Neural cell (in vitro differentiated cells): Measurements from ENCODE around the gene NSA2. TPM values are rescaled to one million over a fixed set of nuclear protein-coding genes. Genes with fewer than 3 reads are reported as not detected.

Experiments used
- H2AFZ ChIP-seq: fragments of 200-600, 300-800 bp; sonication (generic), shearing (Covaris generic); 2 replicates; pipeline ENCODE4 v1.6.0; 2014; ENCODE audit warnings: low read depth, mild to moderate bottlenecking, antibody characterized with exemption, low read length, moderate library complexity
- H3F3A ChIP-seq: fragments of 200-600 bp; shearing (Covaris generic); 2 replicates; pipeline ENCODE4 v1.6.1; 2016; ENCODE audit warnings: mild to moderate bottlenecking, moderate library complexity, mixed read lengths, antibody characterized with exemption, low read length; ENCODE audit not compliant: insufficient read depth, poor library complexity, severe bottlenecking
- H3K27ac ChIP-seq: fragments of 200-600, 300-800 bp; sonication (generic), shearing (Covaris generic); 2 replicates; pipeline ENCODE4 v1.5.1; 2014; ENCODE audit warnings: mild to moderate bottlenecking, low read length, moderate library complexity
- H3K27me3 ChIP-seq: fragments of 300-800, 200-600 bp; sonication (generic), shearing (Covaris generic); 2 replicates; pipeline ENCODE4 v1.6.0; 2014; ENCODE audit warnings: mild to moderate bottlenecking, low read depth, low read length, moderate library complexity; ENCODE audit not compliant: insufficient read depth
- H3K36me3 ChIP-seq: fragments of 300-800, 200-600 bp; sonication (generic), shearing (Covaris generic); 2 replicates; pipeline ENCODE4 v1.5.1; 2014; ENCODE audit warnings: mild to moderate bottlenecking, antibody characterized with exemption, low read length, moderate library complexity; ENCODE audit not compliant: insufficient read depth
- H3K4me2 ChIP-seq: fragments of 300-800, 200-600 bp; sonication (generic), shearing (Covaris generic); 2 replicates; pipeline ENCODE4 v1.6.0; 2014; ENCODE audit warnings: mild to moderate bottlenecking, low read length
- H3K4me3 ChIP-seq: fragments of 300-800, 200-600 bp; sonication (generic), shearing (Covaris generic); 2 replicates; pipeline ENCODE4 v1.5.1; 2014; ENCODE audit warnings: mild to moderate bottlenecking, low read length, moderate library complexity
- H3K79me2 ChIP-seq: fragments of 200-600 bp; shearing (Covaris generic); replicated peaks from 2 replicates; pipeline ENCODE4 v1.6.0; 2014; ENCODE audit warnings: mild to moderate bottlenecking, low read length, moderate library complexity; ENCODE audit not compliant: insufficient read depth
- H3K9ac ChIP-seq: fragments of 300-800, 200-600 bp; sonication (generic), shearing (Covaris generic); 2 replicates; pipeline ENCODE4 v1.6.1; 2016; ENCODE audit warnings: mild to moderate bottlenecking, low read length, mixed read lengths
- H3K9me2 ChIP-seq: fragments of 200-600 bp; shearing (Covaris generic); 2 replicates; pipeline ENCODE4 v1.6.1; 2016; ENCODE audit warnings: mild to moderate bottlenecking, low read length, mixed read lengths; ENCODE audit not compliant: insufficient read depth
- H3K9me3 ChIP-seq: fragments of 200-600, 300-800 bp; sonication (generic), shearing (Covaris generic); 2 replicates; pipeline ENCODE4 v1.6.1; 2016; ENCODE audit warnings: mild to moderate bottlenecking, mixed run types, low read length, moderate library complexity, mixed read lengths
- H4K20me1 ChIP-seq: fragments of 200-600 bp; shearing (Covaris generic); 2 replicates; pipeline ENCODE4 v1.6.1; 2016; ENCODE audit warnings: mild to moderate bottlenecking, mixed run types; ENCODE audit not compliant: insufficient read depth
- EP300 ChIP-seq: fragments of 450-650 bp; conservative IDR thresholded peaks from 2 replicates; pipeline ENCODE4 v1.6.1; 2014; ENCODE audit warnings: antibody characterized with exemption, mild to moderate bottlenecking, moderate library complexity; ENCODE audit not compliant: poor library complexity, severe bottlenecking
- EZH2 ChIP-seq: fragments of 200-600, 300-800 bp; shearing (Covaris generic), sonication (generic); IDR thresholded peaks from 2 replicates; pipeline ENCODE4 v1.6.1; 2014; ENCODE audit warnings: antibody characterized with exemption, low read length, borderline replicate concordance, mild to moderate bottlenecking; ENCODE audit not compliant: insufficient read depth, poor library complexity, severe bottlenecking
- MXI1 ChIP-seq: fragments of 450-650 bp; conservative IDR thresholded peaks from 2 replicates; pipeline ENCODE4 v1.6.1; 2014; ENCODE audit warnings: antibody characterized with exemption, mild to moderate bottlenecking; ENCODE audit not compliant: poor library complexity, severe bottlenecking
- POLR2AphosphoS5 ChIP-seq: IDR thresholded peaks from 2 replicates; pipeline ENCODE4 v1.6.1; 2012
- RAD21 ChIP-seq: fragments of 450-650 bp; conservative IDR thresholded peaks from 2 replicates; pipeline ENCODE4 v1.6.1; 2014; ENCODE audit warnings: antibody characterized with exemption, mild to moderate bottlenecking, moderate library complexity
- SMC3 ChIP-seq: fragments of 450-650 bp; conservative IDR thresholded peaks from 2 replicates; pipeline ENCODE4 v1.6.1; 2014; ENCODE audit warnings: antibody characterized with exemption, mild to moderate bottlenecking, moderate library complexity; ENCODE audit not compliant: poor library complexity
- TAF1 ChIP-seq: IDR thresholded peaks from 2 replicates; pipeline ENCODE4 v1.6.1; 2012; ENCODE audit warnings: low read depth
- polyA plus RNA-seq: library from polyadenylated mRNA; depleted of rRNA; stranded (reverse); fragments of >200 nt; gene quantifications from 2 replicates; pipeline ENCODE4 v1.2.3, GENCODE V29; 2014
- TF ChIP-seq, protein P1 (sequence below): IDR thresholded peaks from 2 replicates; pipeline ENCODE4 v1.6.1; 2012; ENCODE audit warnings: borderline replicate concordance
- TF ChIP-seq, protein P2 (sequence below): fragments of 450-650 bp; IDR thresholded peaks from 2 replicates; pipeline ENCODE4 v1.5.1; 2014; ENCODE audit warnings: antibody characterized with exemption, mild to moderate bottlenecking, moderate library complexity; ENCODE audit not compliant: poor library complexity, severe bottlenecking

The NSA2 gene
- polyA plus RNA-seq, 1 donor from 2014 or later = 164 TPM

DNA sequence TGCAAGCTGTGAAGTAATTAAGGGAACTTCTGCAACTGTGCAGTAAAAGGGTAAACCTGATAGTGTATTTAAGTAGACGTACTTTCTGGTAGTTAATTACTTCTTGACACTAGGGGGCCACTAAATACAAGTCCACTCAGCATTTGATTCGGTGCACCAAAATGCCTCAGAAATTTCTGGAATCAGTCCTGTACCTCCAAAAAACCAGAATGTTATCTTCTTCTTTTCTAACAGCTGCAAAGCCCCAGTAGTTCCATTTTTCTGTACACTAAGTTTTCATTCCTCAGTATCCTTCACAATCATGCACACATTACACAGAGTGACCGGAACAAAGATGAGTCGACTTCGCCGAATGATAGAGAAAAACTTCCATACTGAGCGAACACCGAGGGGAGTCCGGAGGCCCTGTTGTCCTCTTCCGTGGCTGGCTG, 616 bp upstream of the NSA2 start:
- Histone ChIP-seq H3K79me2 (peaks cover 52% of the 10 kb centered on the region), H3K9me3 (no peaks in the 10 kb centered on the region), H3K4me3 (peak overlapping the region; percentile 100), H3F3A (no peaks in the 10 kb centered on the region), H3K27ac (peak overlapping the region; percentile 77), H3K27me3 (no peaks in the 10 kb centered on the region), H3K9ac (peak overlapping the region; percentile 89), H3K36me3 (no peaks in the 10 kb centered on the region), H2AFZ (peak overlapping the region; percentile 98), H3K9me2 (no peaks in the 10 kb centered on the region), H3K4me2 (peak overlapping the region; percentile 68), H4K20me1 (no peaks in the 10 kb centered on the region)
- TF ChIP-seq, protein P1, sequence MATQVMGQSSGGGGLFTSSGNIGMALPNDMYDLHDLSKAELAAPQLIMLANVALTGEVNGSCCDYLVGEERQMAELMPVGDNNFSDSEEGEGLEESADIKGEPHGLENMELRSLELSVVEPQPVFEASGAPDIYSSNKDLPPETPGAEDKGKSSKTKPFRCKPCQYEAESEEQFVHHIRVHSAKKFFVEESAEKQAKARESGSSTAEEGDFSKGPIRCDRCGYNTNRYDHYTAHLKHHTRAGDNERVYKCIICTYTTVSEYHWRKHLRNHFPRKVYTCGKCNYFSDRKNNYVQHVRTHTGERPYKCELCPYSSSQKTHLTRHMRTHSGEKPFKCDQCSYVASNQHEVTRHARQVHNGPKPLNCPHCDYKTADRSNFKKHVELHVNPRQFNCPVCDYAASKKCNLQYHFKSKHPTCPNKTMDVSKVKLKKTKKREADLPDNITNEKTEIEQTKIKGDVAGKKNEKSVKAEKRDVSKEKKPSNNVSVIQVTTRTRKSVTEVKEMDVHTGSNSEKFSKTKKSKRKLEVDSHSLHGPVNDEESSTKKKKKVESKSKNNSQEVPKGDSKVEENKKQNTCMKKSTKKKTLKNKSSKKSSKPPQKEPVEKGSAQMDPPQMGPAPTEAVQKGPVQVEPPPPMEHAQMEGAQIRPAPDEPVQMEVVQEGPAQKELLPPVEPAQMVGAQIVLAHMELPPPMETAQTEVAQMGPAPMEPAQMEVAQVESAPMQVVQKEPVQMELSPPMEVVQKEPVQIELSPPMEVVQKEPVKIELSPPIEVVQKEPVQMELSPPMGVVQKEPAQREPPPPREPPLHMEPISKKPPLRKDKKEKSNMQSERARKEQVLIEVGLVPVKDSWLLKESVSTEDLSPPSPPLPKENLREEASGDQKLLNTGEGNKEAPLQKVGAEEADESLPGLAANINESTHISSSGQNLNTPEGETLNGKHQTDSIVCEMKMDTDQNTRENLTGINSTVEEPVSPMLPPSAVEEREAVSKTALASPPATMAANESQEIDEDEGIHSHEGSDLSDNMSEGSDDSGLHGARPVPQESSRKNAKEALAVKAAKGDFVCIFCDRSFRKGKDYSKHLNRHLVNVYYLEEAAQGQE = no peak
- TF ChIP-seq RAD21 = no peak
- no peak for TF ChIP-seq EP300
- TF ChIP-seq SMC3 = peak; percentile 24
- TF ChIP-seq POLR2AphosphoS5 = no peak
- no peak for TF ChIP-seq TAF1
- no peak for TF ChIP-seq MXI1
- TF ChIP-seq, protein P2, sequence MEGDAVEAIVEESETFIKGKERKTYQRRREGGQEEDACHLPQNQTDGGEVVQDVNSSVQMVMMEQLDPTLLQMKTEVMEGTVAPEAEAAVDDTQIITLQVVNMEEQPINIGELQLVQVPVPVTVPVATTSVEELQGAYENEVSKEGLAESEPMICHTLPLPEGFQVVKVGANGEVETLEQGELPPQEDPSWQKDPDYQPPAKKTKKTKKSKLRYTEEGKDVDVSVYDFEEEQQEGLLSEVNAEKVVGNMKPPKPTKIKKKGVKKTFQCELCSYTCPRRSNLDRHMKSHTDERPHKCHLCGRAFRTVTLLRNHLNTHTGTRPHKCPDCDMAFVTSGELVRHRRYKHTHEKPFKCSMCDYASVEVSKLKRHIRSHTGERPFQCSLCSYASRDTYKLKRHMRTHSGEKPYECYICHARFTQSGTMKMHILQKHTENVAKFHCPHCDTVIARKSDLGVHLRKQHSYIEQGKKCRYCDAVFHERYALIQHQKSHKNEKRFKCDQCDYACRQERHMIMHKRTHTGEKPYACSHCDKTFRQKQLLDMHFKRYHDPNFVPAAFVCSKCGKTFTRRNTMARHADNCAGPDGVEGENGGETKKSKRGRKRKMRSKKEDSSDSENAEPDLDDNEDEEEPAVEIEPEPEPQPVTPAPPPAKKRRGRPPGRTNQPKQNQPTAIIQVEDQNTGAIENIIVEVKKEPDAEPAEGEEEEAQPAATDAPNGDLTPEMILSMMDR = peak; percentile 53
- TF ChIP-seq EZH2 = no peak

DNA sequence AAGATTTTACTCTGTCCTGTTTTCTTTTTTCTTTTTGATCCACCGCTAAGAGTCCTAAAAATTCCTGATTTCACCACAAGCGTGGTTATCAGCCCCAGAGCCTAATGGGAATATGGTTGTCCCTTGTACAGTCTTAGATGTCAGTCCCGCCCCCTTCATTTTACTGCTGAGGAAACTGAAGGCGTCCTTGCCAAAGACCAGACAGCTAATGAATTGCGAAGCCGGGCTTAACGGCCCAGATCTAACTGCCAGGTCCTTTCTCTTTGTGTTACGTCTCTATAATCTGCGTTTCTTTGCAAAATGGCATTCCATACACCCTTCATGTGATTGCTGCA, 497 bp downstream of the NSA2 start:
- no peaks in the 10 kb centered on the region for H3F3A ChIP-seq
- H3K27me3 ChIP-seq = no peaks in the 10 kb centered on the region
- H3K9ac ChIP-seq = peak overlapping the region; percentile 89
- TF ChIP-seq, protein P2 = no peak
- TF ChIP-seq, protein P1 = no peak
- no peak for TF ChIP-seq MXI1
- TF ChIP-seq RAD21 = no peak
- no peak for TF ChIP-seq TAF1
- no peak for TF ChIP-seq EZH2
- TF ChIP-seq SMC3 = no peak
- no peak for TF ChIP-seq POLR2AphosphoS5
- no peak for TF ChIP-seq EP300
- no peaks in the 10 kb centered on the region for H3K9me2 ChIP-seq
- peaks cover 52% of the 10 kb centered on the region for H3K79me2 ChIP-seq
- H2AFZ ChIP-seq = peak overlapping the region; percentile 93
- peak overlapping the region; percentile 95 for H3K4me2 ChIP-seq
- no peaks in the 10 kb centered on the region for H4K20me1 ChIP-seq
- peak overlapping the region; percentile 77 for H3K27ac ChIP-seq
- H3K36me3 ChIP-seq = no peaks in the 10 kb centered on the region
- no peaks in the 10 kb centered on the region for H3K9me3 ChIP-seq
- H3K4me3 ChIP-seq = peak overlapping the region; percentile 100
